SU-DHL-6 (cell line): ENCODE results near the gene CBX7.

ENCODE experiments used
- EZH2phosphoT487 ChIP-seq: fragments of 200-600 bp; sonication (generic), shearing (Covaris generic); conservative IDR thresholded peaks from 2 replicates; pipeline ENCODE4 v1.6.1; 2018; ENCODE audit warnings: mild to moderate bottlenecking, antibody characterized with exemption, low read length, moderate library complexity, mixed read lengths
- TF ChIP-seq, protein P1 (sequence below): fragments of 200-600 bp; sonication (generic); IDR thresholded peaks from one replicate; pipeline ENCODE4 v1.5.1; 2017; ENCODE audit warnings: antibody characterized with exemption, mild to moderate bottlenecking, low read length, moderate library complexity; ENCODE audit not compliant: insufficient read depth, poor library complexity, severe bottlenecking

DNA sequence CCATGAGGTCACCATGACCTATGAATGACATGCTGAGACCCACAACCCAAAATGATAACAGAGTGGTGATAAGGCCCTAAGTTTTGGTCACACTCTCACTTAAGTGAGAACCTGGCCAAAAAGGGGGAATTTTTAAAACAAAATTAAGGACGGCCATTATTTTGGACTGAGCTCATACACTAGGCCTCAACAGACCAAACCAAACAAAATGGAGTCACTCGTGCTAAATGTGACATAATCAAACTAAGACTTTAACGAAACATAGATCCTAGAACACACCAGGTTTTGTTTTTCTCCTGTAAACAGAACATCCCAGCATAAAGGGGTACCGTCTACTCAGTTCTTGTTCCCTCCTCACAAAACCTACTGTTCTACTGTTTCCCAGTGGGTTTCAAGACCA, 44.0 kb downstream of the CBX7 start:
- TF ChIP-seq, protein P1, sequence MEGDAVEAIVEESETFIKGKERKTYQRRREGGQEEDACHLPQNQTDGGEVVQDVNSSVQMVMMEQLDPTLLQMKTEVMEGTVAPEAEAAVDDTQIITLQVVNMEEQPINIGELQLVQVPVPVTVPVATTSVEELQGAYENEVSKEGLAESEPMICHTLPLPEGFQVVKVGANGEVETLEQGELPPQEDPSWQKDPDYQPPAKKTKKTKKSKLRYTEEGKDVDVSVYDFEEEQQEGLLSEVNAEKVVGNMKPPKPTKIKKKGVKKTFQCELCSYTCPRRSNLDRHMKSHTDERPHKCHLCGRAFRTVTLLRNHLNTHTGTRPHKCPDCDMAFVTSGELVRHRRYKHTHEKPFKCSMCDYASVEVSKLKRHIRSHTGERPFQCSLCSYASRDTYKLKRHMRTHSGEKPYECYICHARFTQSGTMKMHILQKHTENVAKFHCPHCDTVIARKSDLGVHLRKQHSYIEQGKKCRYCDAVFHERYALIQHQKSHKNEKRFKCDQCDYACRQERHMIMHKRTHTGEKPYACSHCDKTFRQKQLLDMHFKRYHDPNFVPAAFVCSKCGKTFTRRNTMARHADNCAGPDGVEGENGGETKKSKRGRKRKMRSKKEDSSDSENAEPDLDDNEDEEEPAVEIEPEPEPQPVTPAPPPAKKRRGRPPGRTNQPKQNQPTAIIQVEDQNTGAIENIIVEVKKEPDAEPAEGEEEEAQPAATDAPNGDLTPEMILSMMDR: no peak
- TF ChIP-seq EZH2phosphoT487: no peak
